HCT116 (cell line): ENCODE results near the gene SLC19A1. TPM values are rescaled to one million over a fixed set of nuclear protein-coding genes. Genes with fewer than 3 reads are reported as not detected.

Experiments used
- ATAC-seq: fragments of 200-7000 bp; cut with Tn5 transposase; 2 replicates; pipeline ENCODE4 v1.9.1; 2020; ENCODE audit warnings: mild to moderate bottlenecking, moderate library complexity
- BruUV-seq: library from RNA; stranded (reverse); fragments of 400-500 nt; replicated peaks from 2 replicates; lab custom pipeline; 2021; lab: Mats Ljungman, UMichigan
- CTCF ChIA-PET: fragments of 300-600 bp; sonication (Branson Sonifier 250); formaldehyde crosslinking; loops from one replicate; lab custom pipeline; 2021; ENCODE audit warnings: antibody characterized with exemption; lab: Charles Lee
- POLR2A ChIA-PET: fragments of 300-600, 350-600 bp; sonication (Branson Sonifier 250); formaldehyde crosslinking; loops from one replicate; lab custom pipeline; 2021; ENCODE audit warnings: antibody characterized with exemption; lab: Charles Lee
- RAD21 ChIA-PET, 2 experiments: fragments of 300-600 bp; sonication (Branson Sonifier 250); formaldehyde crosslinking; loops; one replicate each; lab custom pipeline; 2023; ENCODE audit warnings: low total read pairs in 2 of 2; ENCODE audit not compliant: uncharacterized antibody in 2 of 2, unreplicated experiment in 2 of 2, low non-redundant PET in 1 of 2; lab: Charles Lee
- DNase-seq: peaks from one replicate; pipeline ENCODE4 v3.0.0-alpha.2; 2010; ENCODE audit warnings: low read depth, low spot score
- H2AFZ ChIP-seq: fragments of 200-600 bp; shearing (Covaris generic), sonication (generic); 2 replicates; pipeline ENCODE4 v1.6.1; 2017; ENCODE audit warnings: low read depth, mixed run types, mixed read lengths, antibody characterized with exemption, low read length; ENCODE audit not compliant: poor library complexity, severe bottlenecking
- H3K27ac ChIP-seq: 2 replicates; pipeline ENCODE4 v1.5.1; 2012; ENCODE audit warnings: low read depth, low read length
- H3K27me3 ChIP-seq: fragments of 200-600 bp; sonication (generic); 2 replicates; pipeline ENCODE4 v1.6.1; 2016; ENCODE audit warnings: mixed run types, low read length, mixed read lengths; ENCODE audit not compliant: insufficient read depth
- H3K36me3 ChIP-seq, 2 experiments: fragments of 200-500 bp in 1 of 2; fragments of 200-600 bp in 1 of 2; sonication (Bioruptor generic) in 1 of 2; sonication (generic) in 1 of 2; 2 replicates each; pipeline versions ENCODE4 v1.5.1 to v1.6.1; 2014 to 2016; ENCODE audit warnings: low read length in 2 of 2, inconsistent platforms in 1 of 2, mixed read lengths in 1 of 2, mixed run types in 1 of 2; ENCODE audit not compliant: insufficient read depth in 2 of 2, control insufficient read depth in 1 of 2
- H3K4me1 ChIP-seq, 2 experiments: fragments of 200-600 bp in 1 of 2; sonication (generic) in 1 of 2; 2 replicates each; pipeline versions ENCODE4 v1.5.1 to v1.6.1; 2012 to 2017; ENCODE audit warnings: low read length in 2 of 2, inconsistent platforms in 1 of 2, mild to moderate bottlenecking in 1 of 2, mixed read lengths in 1 of 2, mixed run types in 1 of 2, moderate library complexity in 1 of 2; ENCODE audit not compliant: insufficient read depth in 2 of 2, control insufficient read depth in 1 of 2
- H3K4me2 ChIP-seq: fragments of 200-600 bp; sonication (generic); 2 replicates; pipeline ENCODE4 v1.6.1; 2017; ENCODE audit warnings: mixed run types, low read length, mixed read lengths
- H3K4me3 ChIP-seq, 2 experiments: fragments of 200-600 bp in 1 of 2; sonication (generic) in 1 of 2; replicated peaks in 1 of 2; 2 replicates each; pipeline ENCODE4 v1.5.1; 2011 to 2016; ENCODE audit warnings: low read length in 2 of 2, control low read depth in 1 of 2, low read depth in 1 of 2, mild to moderate bottlenecking in 1 of 2, mixed read lengths in 1 of 2, mixed run types in 1 of 2
- H3K79me2 ChIP-seq: fragments of 200-600 bp; sonication (generic); 2 replicates; pipeline ENCODE4 v1.6.1; 2017; ENCODE audit warnings: mild to moderate bottlenecking, mixed run types, low read length, moderate library complexity, mixed read lengths; ENCODE audit not compliant: insufficient read depth
- H3K9ac ChIP-seq: fragments of 200-600 bp; sonication (generic); 2 replicates; pipeline ENCODE4 v1.6.1; 2016; ENCODE audit warnings: low read length, mixed read lengths
- H3K9me2 ChIP-seq: fragments of 200-600 bp; sonication (generic), shearing (Covaris generic); 2 replicates; pipeline ENCODE4 v1.6.1; 2017; ENCODE audit warnings: mixed run types, mild to moderate bottlenecking, moderate library complexity; ENCODE audit not compliant: insufficient read depth
- H3K9me3 ChIP-seq, 2 experiments: fragments of 200-500 bp in 1 of 2; fragments of 200-600 bp in 1 of 2; sonication (Bioruptor generic) in 1 of 2; sonication (generic) in 1 of 2; 2 replicates each; pipeline ENCODE4 v1.6.1; 2014 to 2017; ENCODE audit warnings: low read length in 2 of 2, mixed read lengths in 2 of 2, inconsistent platforms in 1 of 2, low read depth in 1 of 2, mild to moderate bottlenecking in 1 of 2, mixed run types in 1 of 2, moderate library complexity in 1 of 2; ENCODE audit not compliant: control insufficient read depth in 1 of 2, insufficient read depth in 1 of 2
- H4K20me1 ChIP-seq: fragments of 200-600 bp; sonication (generic), shearing (Covaris generic); 2 replicates; pipeline ENCODE4 v1.6.1; 2017; ENCODE audit warnings: mixed run types, mild to moderate bottlenecking, moderate library complexity; ENCODE audit not compliant: insufficient read depth
- EGR1 ChIP-seq: IDR thresholded peaks from 2 replicates; pipeline ENCODE4 v1.6.1; 2012; ENCODE audit warnings: low read depth
- EZH2 ChIP-seq: fragments of 200-600 bp; sonication (generic); IDR thresholded peaks from 2 replicates; pipeline ENCODE4 v1.6.1; 2017; ENCODE audit warnings: antibody characterized with exemption, mixed run types
- EZH2phosphoT487 ChIP-seq: fragments of 200-600 bp; IDR thresholded peaks from 2 replicates; pipeline ENCODE4 v1.6.1; 2018; ENCODE audit warnings: antibody characterized with exemption, borderline replicate concordance
- FOSL1 ChIP-seq: IDR thresholded peaks from 2 replicates; pipeline ENCODE4 v1.6.1; 2012; ENCODE audit warnings: low read depth
- JUND ChIP-seq: IDR thresholded peaks from 2 replicates; pipeline ENCODE4 v1.6.1; 2012
- RAD21 ChIP-seq: IDR thresholded peaks from 2 replicates; pipeline ENCODE4 v1.6.1; 2012; ENCODE audit warnings: low read depth, mild to moderate bottlenecking
- SIN3A ChIP-seq: IDR thresholded peaks from 2 replicates; pipeline ENCODE4 v1.6.1; 2012; ENCODE audit warnings: low read depth
- TCF7L2 ChIP-seq: IDR thresholded peaks from 2 replicates; pipeline ENCODE4 v1.7.0; 2011; ENCODE audit warnings: borderline replicate concordance, inconsistent platforms; ENCODE audit not compliant: insufficient read depth, insufficient read length; ENCODE audit errors: extremely low read depth
- ZFX ChIP-seq: fragments of 450-650 bp; IDR thresholded peaks from 2 replicates; pipeline ENCODE4 v1.6.1; 2017
- ZNF274 ChIP-seq: fragments of 200-500 bp; sonication (Bioruptor generic); IDR thresholded peaks from 2 replicates; pipeline ENCODE4 v1.6.1; 2014; ENCODE audit warnings: mild to moderate bottlenecking, low read depth, low read length, inconsistent platforms
- intact Hi-C: fragments of 100-400 bp; cut with micrococcal nuclease; formaldehyde crosslinking; loops from 2 replicates; pipeline ENCODE4 v1.10.0; 2022
- total RNA-seq: library from RNA; stranded (reverse); gene quantifications from one replicate; pipeline ENCODE4 v1.2.1, GENCODE V29; 2021; ENCODE audit not compliant: unreplicated experiment
- TF ChIP-seq, protein P1 (sequence below), 3 experiments: fragments of 200-600 bp in 1 of 3; sonication (generic) in 1 of 3; IDR thresholded peaks in 2 of 3; conservative IDR thresholded peaks in 1 of 3; 2 replicates each; pipeline ENCODE4 v1.5.1; 2012 to 2017; ENCODE audit warnings: low read depth in 2 of 3, low read length in 2 of 3, antibody characterized with exemption in 1 of 3, borderline replicate concordance in 1 of 3, control low read depth in 1 of 3, mild to moderate bottlenecking in 1 of 3, mixed read lengths in 1 of 3, mixed run types in 1 of 3, moderate library complexity in 1 of 3; ENCODE audit not compliant: insufficient read depth in 1 of 3
- TF ChIP-seq, protein P2 (sequence below): IDR thresholded peaks from 2 replicates; pipeline ENCODE4 v1.6.1; 2012

The SLC19A1 gene
- total RNA-seq, 1 experiment from 2014 or later, result 50.2 TPM

DNA sequence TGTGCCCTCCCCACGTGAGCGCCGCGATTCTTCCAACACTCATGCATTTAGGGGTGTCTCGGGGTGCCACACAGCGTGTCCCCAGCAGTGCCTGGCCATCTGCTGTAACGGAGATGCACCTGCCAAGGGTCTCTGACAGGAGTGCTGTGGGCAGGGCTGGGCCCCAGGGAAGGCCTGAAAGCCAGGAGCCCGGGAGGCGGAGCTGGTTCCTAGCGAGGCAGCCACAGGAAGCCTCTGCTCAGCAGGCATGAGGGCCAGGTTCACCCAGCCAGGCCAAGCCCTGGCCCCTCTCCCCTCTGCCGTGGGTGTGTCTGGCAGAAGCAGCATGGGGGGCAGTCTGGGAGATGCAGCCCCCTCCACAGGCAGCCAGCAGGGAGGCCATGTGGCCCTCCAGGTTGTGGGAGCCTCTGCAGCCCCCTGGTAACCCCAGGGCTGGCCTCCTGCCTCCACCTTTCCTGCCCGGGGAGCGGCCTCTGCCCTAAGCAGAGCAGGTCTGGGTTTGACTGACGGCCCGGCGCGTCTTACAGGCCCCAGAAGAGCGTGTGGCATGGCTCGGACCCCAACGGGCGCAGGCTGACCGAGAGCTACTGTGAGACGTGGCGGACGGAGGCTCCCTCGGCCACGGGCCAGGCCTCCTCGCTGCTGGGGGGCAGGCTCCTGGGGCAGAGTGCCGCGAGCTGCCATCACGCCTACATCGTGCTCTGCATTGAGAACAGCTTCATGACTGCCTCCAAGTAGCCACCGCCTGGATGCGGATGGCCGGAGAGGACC lies 30.4 kb downstream of the SLC19A1 start:
- no peak for DNase-seq
- POLR2A ChIA-PET, result no interaction called here
- H3K79me2 ChIP-seq, result peaks cover 4% of the 10 kb centered on the region; the same call in 1 of the 2 replicates
- H3K9ac ChIP-seq, result no peak overlapping the region
- intact Hi-C loops, result no loop called here
- H3K9me2 ChIP-seq, result no peaks in the 10 kb centered on the region
- ATAC-seq, result peak; percentile 19; the same call in 1 of the 2 replicates
- no peak overlapping the region for H3K27ac ChIP-seq
- CTCF ChIA-PET, result no interaction called here
- H2AFZ ChIP-seq, result no peak overlapping the region
- H3K36me3 ChIP-seq, result peaks cover 4 to 6% of the 10 kb centered on the region in 2 experiments; a peak in 2 of 4 replicates
- no peak overlapping the region for H3K4me3 ChIP-seq
- H3K9me3 ChIP-seq, result no peaks in the 10 kb centered on the region
- H4K20me1 ChIP-seq, result no peaks in the 10 kb centered on the region
- H3K4me1 ChIP-seq, result no peaks in the 10 kb centered on the region; a peak in 1 of 4 replicates
- H3K27me3 ChIP-seq, result no peaks in the 10 kb centered on the region
- RAD21 ChIA-PET, result no interaction called here
- no peak overlapping the region for H3K4me2 ChIP-seq
- no TSS peak for BruUV-seq
- no peak for TF ChIP-seq ZFX
- no peak for TF ChIP-seq EZH2
- TF ChIP-seq TCF7L2, result no peak
- no peak for TF ChIP-seq SIN3A
- TF ChIP-seq, protein P1, sequence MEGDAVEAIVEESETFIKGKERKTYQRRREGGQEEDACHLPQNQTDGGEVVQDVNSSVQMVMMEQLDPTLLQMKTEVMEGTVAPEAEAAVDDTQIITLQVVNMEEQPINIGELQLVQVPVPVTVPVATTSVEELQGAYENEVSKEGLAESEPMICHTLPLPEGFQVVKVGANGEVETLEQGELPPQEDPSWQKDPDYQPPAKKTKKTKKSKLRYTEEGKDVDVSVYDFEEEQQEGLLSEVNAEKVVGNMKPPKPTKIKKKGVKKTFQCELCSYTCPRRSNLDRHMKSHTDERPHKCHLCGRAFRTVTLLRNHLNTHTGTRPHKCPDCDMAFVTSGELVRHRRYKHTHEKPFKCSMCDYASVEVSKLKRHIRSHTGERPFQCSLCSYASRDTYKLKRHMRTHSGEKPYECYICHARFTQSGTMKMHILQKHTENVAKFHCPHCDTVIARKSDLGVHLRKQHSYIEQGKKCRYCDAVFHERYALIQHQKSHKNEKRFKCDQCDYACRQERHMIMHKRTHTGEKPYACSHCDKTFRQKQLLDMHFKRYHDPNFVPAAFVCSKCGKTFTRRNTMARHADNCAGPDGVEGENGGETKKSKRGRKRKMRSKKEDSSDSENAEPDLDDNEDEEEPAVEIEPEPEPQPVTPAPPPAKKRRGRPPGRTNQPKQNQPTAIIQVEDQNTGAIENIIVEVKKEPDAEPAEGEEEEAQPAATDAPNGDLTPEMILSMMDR (IDR thresholded peaks at IDR 0.05 in 2 of 3, conservative IDR thresholded peaks at IDR 0.05 in 1 of 3; ENCODE audit: borderline replicate concordance in 1 of 3, insufficient read depth in 1 of 3, low read depth in 2 of 3, low read length in 2 of 3), result no peak
- no peak for TF ChIP-seq ZNF274
- TF ChIP-seq RAD21, result no peak
- TF ChIP-seq EGR1, result no peak
- TF ChIP-seq, protein P2, sequence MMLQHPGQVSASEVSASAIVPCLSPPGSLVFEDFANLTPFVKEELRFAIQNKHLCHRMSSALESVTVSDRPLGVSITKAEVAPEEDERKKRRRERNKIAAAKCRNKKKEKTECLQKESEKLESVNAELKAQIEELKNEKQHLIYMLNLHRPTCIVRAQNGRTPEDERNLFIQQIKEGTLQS, result no peak
- no peak for TF ChIP-seq EZH2phosphoT487
- no peak for TF ChIP-seq JUND
- no peak for TF ChIP-seq FOSL1
- TF ChIP-seq, all 23 proteins: peak for 0
